ENCODE results near the gene C14orf119.

C14orf119 gene

DNA sequence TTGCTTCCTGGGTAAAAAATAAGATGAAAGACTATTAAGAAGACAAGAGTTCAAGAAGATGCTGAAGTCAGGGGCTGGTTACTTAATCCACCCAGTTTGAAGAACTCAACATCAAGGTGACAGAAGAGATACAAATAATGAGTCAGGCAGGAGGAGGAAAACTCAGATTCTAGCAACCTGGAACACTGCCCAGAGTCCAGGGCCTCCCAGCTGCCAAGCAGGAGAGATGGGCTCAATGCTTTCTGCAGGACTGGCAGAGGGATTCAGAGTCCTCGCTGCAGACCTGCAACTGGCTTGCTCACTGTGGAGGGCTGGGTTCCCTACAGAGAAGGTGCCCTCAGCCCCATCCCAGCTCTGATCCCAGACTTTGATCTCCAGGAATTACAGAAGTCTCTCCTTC lies 52.4 kb downstream of the C14orf119 start:
- Histone ChIP-seq H3K9me3 (ENCODE audit: control insufficient read depth, insufficient read depth, low read length) (no peaks in the 10 kb centered on the region), H3K27me3 (ENCODE audit: control insufficient read depth, low read length) (peaks cover 19% of the 10 kb centered on the region; the same call in 1 of the 2 replicates), H3K79me2 (ENCODE audit: control insufficient read depth, low read length) (no peaks in the 10 kb centered on the region), H3K27ac (ENCODE audit: low read depth, low read length) (no peak overlapping the region), H3K36me3 (ENCODE audit: control insufficient read depth, low read length) (no peaks in the 10 kb centered on the region), H3F3A (ENCODE audit: control insufficient read depth, insufficient read depth) (no peaks in the 10 kb centered on the region), H3K4me1 (ENCODE audit: control insufficient read depth, low read length) (peaks cover 6% of the 10 kb centered on the region; the same call in 1 of the 2 replicates), H4K20me1 (ENCODE audit: control insufficient read depth, insufficient read depth, low read depth, low read length) (no peaks in the 10 kb centered on the region), H3K9me2 (replicated peaks; ENCODE audit: control insufficient read depth, low read length) (no peaks in the 10 kb centered on the region), H3K4me2 (ENCODE audit: low read length) (no peak overlapping the region), H3K4me3 (ENCODE audit: low read length) (no peak overlapping the region)
- no peak for TF ChIP-seq EZH2phosphoT487 (IDR thresholded peaks at IDR 0.05; ENCODE audit: borderline replicate concordance, low read length)
- TF ChIP-seq, protein P1, sequence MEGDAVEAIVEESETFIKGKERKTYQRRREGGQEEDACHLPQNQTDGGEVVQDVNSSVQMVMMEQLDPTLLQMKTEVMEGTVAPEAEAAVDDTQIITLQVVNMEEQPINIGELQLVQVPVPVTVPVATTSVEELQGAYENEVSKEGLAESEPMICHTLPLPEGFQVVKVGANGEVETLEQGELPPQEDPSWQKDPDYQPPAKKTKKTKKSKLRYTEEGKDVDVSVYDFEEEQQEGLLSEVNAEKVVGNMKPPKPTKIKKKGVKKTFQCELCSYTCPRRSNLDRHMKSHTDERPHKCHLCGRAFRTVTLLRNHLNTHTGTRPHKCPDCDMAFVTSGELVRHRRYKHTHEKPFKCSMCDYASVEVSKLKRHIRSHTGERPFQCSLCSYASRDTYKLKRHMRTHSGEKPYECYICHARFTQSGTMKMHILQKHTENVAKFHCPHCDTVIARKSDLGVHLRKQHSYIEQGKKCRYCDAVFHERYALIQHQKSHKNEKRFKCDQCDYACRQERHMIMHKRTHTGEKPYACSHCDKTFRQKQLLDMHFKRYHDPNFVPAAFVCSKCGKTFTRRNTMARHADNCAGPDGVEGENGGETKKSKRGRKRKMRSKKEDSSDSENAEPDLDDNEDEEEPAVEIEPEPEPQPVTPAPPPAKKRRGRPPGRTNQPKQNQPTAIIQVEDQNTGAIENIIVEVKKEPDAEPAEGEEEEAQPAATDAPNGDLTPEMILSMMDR (IDR thresholded peaks at IDR 0.05; ENCODE audit: low read depth, low read length, poor library complexity, severe bottlenecking) = no peak

DNA sequence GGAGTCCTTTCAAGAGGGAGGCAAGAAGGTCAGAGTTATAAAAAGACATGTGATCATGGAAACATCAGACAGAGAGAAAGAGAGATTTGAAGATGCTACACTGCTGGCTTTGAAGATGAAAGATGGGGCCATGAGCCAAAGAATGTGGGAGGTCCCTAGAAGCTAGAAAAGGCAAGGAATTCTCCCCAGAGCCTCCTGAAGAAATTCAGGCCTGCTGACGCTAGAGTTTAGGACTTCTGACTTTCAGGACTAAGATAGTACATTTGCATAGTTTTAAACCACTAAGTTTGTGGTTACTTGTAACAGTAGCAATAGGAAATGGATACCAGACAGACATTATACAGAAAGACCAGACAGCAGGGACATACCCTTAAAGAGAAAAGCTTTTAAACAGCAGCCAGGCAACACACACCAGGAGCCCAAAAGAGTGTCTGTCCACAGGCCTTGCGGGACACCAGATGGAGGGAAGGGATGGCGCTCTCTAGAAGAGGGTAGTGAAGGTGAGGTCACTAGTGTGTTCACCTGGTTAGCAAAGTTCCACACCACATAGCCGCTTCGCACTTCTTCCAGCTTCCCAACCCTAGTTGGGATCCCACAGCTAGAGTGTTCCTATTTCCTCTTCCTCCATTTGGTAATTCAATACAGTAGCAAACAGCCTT lies 53.4 kb downstream of the C14orf119 start:
- Histone ChIP-seq H4K20me1 (ENCODE audit: control insufficient read depth, insufficient read depth, low read depth, low read length) (no peaks in the 10 kb centered on the region), H3K4me2 (ENCODE audit: low read length) (no peak overlapping the region), H3K36me3 (ENCODE audit: control insufficient read depth, low read length) (no peaks in the 10 kb centered on the region), H3K9me2 (replicated peaks; ENCODE audit: control insufficient read depth, low read length) (no peaks in the 10 kb centered on the region), H3K4me3 (ENCODE audit: low read length) (no peak overlapping the region), H3F3A (ENCODE audit: control insufficient read depth, insufficient read depth) (no peaks in the 10 kb centered on the region), H3K27me3 (ENCODE audit: control insufficient read depth, low read length) (peaks cover 17% of the 10 kb centered on the region; the same call in 1 of the 2 replicates), H3K27ac (ENCODE audit: low read depth, low read length) (no peak overlapping the region), H3K79me2 (ENCODE audit: control insufficient read depth, low read length) (no peaks in the 10 kb centered on the region), H3K9me3 (ENCODE audit: control insufficient read depth, insufficient read depth, low read length) (no peaks in the 10 kb centered on the region), H3K4me1 (ENCODE audit: control insufficient read depth, low read length) (peaks cover 6% of the 10 kb centered on the region; the same call in 1 of the 2 replicates)
- TF ChIP-seq, protein P1 (IDR thresholded peaks at IDR 0.05; ENCODE audit: low read depth, low read length, poor library complexity, severe bottlenecking) = no peak
- no peak for TF ChIP-seq EZH2phosphoT487 (IDR thresholded peaks at IDR 0.05; ENCODE audit: borderline replicate concordance, low read length)

DNA sequence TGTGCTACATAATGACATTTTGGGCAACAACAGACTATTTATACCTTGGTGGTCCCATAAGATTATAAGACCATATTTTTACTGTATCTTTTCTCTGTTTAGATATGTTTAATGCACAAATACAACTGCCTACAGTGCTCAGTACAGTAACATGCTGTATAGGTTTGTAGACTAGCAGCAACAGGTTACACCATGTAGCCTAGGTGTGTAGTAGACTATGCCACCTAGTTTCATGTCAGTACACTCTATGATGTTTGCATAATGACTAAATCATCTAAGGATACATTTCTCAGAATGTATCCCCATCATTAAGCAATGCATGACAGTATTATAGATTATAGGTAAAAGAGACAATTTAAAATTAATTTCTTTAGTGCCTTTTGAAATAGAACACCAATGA lies 54.4 kb downstream of the C14orf119 start:
- H3K9me3 ChIP-seq (ENCODE audit: control insufficient read depth, insufficient read depth, low read length) = no peaks in the 10 kb centered on the region
- H3K9me2 ChIP-seq (replicated peaks; ENCODE audit: control insufficient read depth, low read length) = no peaks in the 10 kb centered on the region
- H3K27ac ChIP-seq (ENCODE audit: low read depth, low read length) = no peak overlapping the region
- H3K27me3 ChIP-seq (ENCODE audit: control insufficient read depth, low read length) = peaks cover 13% of the 10 kb centered on the region; the same call in 1 of the 2 replicates
- H3K79me2 ChIP-seq (ENCODE audit: control insufficient read depth, low read length) = no peaks in the 10 kb centered on the region
- H4K20me1 ChIP-seq (ENCODE audit: control insufficient read depth, insufficient read depth, low read depth, low read length) = no peaks in the 10 kb centered on the region
- peaks cover 6% of the 10 kb centered on the region; the same call in 1 of the 2 replicates for H3K4me1 ChIP-seq (ENCODE audit: control insufficient read depth, low read length)
- no peaks in the 10 kb centered on the region for H3F3A ChIP-seq (ENCODE audit: control insufficient read depth, insufficient read depth)
- no peak overlapping the region for H3K4me3 ChIP-seq (ENCODE audit: low read length)
- no peak overlapping the region for H3K4me2 ChIP-seq (ENCODE audit: low read length)
- H3K36me3 ChIP-seq (ENCODE audit: control insufficient read depth, low read length) = no peaks in the 10 kb centered on the region
- TF ChIP-seq, protein P1 (IDR thresholded peaks at IDR 0.05; ENCODE audit: low read depth, low read length, poor library complexity, severe bottlenecking) = no peak
- TF ChIP-seq EZH2phosphoT487 (IDR thresholded peaks at IDR 0.05; ENCODE audit: borderline replicate concordance, low read length) = no peak
